Measurements from ENCODE around the gene DBP.
"Not testable (repeated sequence)": the region's sequence is repeated elsewhere in the genome, so short reads cannot be mapped to it uniquely, and the experiment has no call there.

The DBP gene

GRCh38 chr19:48636859-48637448 is at the start of gene DBP:
TSS of gene DBP (minus strand) at chr19:48637379. CDS start at chr19:48636994, 385 bp downstream.
- DNase-seq, result peak; percentile 35

GRCh38 chr19:48686637-48687036 is 49.5 kb upstream of the DBP start:
- not testable (repeated sequence) for DNase-seq

GRCh38 chr19:48686088-48686487 is 48.9 kb upstream of the DBP start:
- no peak for DNase-seq

GRCh38 chr19:48685583-48685982 is 48.4 kb upstream of the DBP start:
- no peak for DNase-seq

GRCh38 chr19:48683349-48683748 is 46.2 kb upstream of the DBP start:
- DNase-seq, result no peak

- DNase-seq, result no peak
These were observed 43.9 kb upstream of the DBP start for GRCh38 chr19:48681127-48681470.

- no peak for DNase-seq
These were observed 43.4 kb upstream of the DBP start for GRCh38 chr19:48680436-48681126.

GRCh38 chr19:48680006-48680405 is 42.8 kb upstream of the DBP start:
- DNase-seq, result not testable (repeated sequence)

- DNase-seq, result no peak
These were observed 41.0 kb upstream of the DBP start for GRCh38 chr19:48678201-48678600.

GRCh38 chr19:48676887-48677286 is 39.7 kb upstream of the DBP start:
- DNase-seq, result no peak

- DNase-seq, result no peak
These were observed 39.3 kb upstream of the DBP start for GRCh38 chr19:48676487-48676886.

GRCh38 chr19:48674921-48675824 is 38.0 kb upstream of the DBP start:
- DNase-seq, result peak; percentile 32

GRCh38 chr19:48674216-48674809 is 37.1 kb upstream of the DBP start:
- no peak for DNase-seq

- no peak for DNase-seq
These were observed 36.4 kb upstream of the DBP start for GRCh38 chr19:48673436-48674100.

GRCh38 chr19:48672994-48673393 is 35.8 kb upstream of the DBP start, which contains the start of gene NTN5:
TSS of gene NTN5 (minus strand) at chr19:48673017. CDS start at chr19:48670986, 2,031 bp downstream.
- no peak for DNase-seq

- no peak for DNase-seq
These were observed 34.3 kb upstream of the DBP start for GRCh38 chr19:48671446-48671995.

- no peak for DNase-seq
These were observed 33.7 kb upstream of the DBP start for GRCh38 chr19:48670699-48671445.

- DNase-seq, result no peak
These were observed 32.9 kb upstream of the DBP start for GRCh38 chr19:48669903-48670668.

GRCh38 chr19:48668761-48669160 is 31.6 kb upstream of the DBP start:
- no peak for DNase-seq

- no peak for DNase-seq
These were observed 31.2 kb upstream of the DBP start for GRCh38 chr19:48668332-48668731.

- no peak for DNase-seq
These were observed 28.6 kb upstream of the DBP start for GRCh38 chr19:48665786-48666185.
